ENCODE data around the gene RRAD.
A peak's percentile ranks its signal among the peaks of the same experiment; 100 is the strongest.
"Not testable (repeated sequence)": the region's sequence is repeated elsewhere in the genome, so short reads cannot be mapped to it uniquely, and the experiment has no call there.

RRAD gene

DNA sequence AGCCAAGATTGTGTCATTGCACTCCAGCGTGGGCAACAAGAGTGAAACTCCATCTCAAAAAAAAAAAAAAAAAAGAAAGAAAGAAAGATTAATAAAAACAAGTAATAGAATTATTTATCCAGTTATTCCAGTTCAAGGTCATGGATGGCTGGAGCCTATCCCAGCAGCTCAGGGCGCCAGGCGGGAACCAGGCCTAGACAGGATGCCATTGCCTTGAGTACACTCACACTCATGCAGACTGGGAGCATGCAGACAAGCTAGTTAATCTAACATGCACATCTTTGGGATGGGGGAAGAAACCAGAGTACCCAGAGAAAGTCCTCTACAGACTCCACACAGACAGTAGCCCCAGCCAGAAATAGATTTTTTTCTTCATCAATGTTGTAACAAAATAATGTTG, 27.1 kb downstream of the RRAD start:
- DNase-seq: no peak

DNA sequence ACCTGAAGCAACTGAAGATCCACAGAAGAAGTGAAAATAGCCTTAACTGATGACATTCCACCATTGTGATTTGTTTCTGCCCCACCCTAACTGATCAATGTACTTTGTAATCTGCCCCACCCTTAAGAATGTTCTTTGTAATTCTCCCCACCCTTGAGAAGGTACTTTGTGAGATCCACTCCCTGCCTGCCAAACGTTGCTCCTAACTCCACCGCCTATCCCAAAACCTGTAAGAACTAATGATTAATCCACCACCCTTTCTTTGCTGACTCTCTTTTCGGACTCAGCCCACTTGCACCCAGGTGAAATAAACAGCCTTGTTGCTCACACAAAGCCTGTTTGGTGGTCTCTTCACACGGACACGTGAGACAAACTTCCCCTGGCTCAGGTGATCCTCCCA, 28.7 kb downstream of the RRAD start:
- not testable (repeated sequence) for DNase-seq

DNA sequence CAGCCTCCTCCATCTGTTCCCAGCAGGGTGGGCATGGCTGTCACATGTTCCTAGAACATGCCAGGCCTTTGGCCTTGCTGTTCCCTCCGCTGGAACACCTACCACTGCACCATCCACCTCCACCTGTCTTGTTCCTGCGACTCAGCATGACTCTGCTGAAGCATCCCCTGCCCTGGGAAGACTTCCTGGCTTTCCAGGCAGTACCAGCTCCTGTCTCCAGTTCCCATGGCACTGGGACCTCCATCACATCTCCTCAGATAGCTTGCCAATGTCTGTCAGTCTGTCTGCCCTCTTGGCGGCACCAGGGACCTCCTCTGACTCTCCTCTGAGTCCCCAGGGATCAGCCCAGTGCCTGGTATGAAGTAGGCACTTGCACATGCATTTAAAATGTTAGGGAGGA, 29.3 kb downstream of the RRAD start:
- DNase-seq: no peak

GRCh38 chr16:66895689-66895979, 29.7 kb downstream of the RRAD start:
- DNase-seq: no peak

GRCh38 chr16:66894948-66895688, 30.2 kb downstream of the RRAD start:
- peak; percentile 78 for DNase-seq

- DNase-seq: no peak
Measured at GRCh38 chr16:66894055-66894454, 31.3 kb downstream of the RRAD start.

DNA sequence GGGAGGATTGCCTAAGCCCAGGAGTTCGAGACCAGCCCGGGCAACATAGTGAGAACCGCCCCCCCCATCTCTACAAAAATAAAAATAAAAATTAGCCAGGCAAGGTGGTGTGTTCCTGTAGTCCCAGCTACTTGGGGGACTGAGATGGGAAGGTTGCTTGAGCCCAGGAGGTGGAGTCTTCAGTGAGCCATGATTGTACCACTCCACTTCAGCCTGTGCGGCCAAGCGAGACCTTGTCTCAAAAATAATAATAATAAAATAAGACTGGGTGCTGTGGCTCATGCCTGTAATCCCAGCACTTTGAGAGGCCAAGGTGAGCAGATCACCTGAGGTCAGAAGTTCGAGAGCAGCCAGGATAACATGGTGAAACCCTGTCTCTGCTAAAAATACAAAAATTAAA, 33.5 kb downstream of the RRAD start:
- no peak for DNase-seq

DNA sequence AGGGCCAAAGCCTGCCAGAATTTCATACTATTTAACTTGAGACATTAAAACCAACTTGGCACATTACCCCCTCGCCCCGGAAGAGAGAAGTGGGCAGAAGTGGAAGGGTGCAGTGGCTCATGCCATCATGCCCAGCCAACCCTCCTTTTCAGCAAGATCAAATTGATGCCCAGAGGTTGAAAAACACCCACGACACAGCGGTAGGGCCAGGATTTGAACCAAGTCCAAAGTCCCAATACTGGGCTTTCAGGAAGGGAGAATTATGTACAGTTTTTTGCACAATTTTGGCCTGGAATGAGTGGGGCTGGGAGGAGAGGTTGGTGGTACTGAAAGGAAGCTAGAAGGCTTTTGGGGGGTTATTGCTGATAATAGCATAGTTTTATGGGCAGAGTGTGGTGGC, 34.0 kb downstream of the RRAD start:
- no peak for DNase-seq

GRCh38 chr16:66890799-66891198, 34.5 kb downstream of the RRAD start:
- DNase-seq: no peak

- no peak for DNase-seq
Measured at GRCh38 chr16:66889622-66890021, 35.7 kb downstream of the RRAD start.

DNA sequence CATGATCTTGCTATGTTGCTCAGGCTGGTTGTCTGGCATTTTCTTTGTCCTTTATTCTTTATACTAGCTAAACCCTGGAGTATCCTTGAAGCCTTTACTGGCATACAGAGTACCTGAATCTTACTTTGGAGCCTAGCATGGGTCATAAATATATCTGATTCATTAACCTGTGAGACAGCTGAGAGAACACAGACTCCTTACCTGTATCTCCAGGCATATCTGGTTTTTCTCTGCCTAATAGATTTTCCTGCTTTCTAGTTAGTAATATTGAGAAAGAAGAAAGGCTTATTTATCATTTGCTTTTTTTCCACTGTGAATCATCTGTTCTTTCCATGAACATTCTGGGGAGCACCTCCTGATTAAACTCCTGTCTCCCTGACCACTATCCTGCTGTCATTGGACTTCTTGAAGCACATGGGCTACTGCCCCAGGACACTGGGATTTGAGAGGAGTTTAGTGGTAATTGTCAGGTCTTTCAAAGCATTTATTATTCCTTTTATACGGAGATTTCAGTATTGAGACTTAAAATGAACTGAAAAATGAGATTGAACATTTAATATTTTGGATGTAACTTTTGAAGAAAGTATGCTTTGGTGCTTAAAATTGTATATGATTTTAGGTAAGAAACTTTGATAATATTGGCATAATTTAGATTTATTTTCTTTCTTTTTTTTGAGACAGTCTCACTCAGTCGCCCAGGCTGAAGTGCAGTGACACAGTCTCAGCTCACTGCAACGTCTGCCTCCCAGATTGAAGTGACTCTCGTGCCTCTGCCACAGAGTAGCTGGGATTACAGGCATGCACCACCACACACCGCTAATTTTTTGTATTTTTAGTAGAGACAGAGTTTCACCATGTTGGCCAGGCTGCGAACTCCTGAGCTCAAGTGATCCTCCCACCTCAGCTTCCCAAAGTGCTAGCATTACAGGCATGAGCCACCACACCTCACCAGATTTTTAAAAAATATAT, 36.4 kb downstream of the RRAD start:
- DNase-seq: no peak

- no peak for DNase-seq
Measured at GRCh38 chr16:66886914-66887313, 38.4 kb downstream of the RRAD start.

DNA sequence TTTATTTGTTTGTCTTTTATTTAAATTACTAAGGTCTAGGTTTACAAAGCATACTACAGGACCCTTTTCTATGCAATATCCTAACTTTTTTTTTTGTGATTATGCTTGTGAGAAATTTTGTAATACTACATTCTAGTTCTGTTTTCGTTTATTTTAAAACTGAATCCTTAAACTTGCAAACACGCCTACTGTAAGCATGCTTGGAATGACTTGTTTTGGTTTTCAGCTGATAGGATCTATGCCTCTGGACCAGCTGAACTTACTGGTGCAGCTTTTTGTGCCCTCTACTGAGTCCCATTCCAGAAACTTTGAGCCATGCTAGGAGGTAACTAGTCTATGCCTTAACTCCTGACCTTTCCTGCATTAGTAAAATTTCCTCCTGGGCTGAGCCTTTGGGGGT, 39.0 kb downstream of the RRAD start:
- no peak for DNase-seq

- no peak for DNase-seq
Measured at GRCh38 chr16:66885491-66885890, 39.8 kb downstream of the RRAD start.

GRCh38 chr16:66882702-66883101, 42.6 kb downstream of the RRAD start:
- no peak for DNase-seq

- no peak for DNase-seq
Measured at GRCh38 chr16:66881964-66882508, 43.3 kb downstream of the RRAD start.

DNA sequence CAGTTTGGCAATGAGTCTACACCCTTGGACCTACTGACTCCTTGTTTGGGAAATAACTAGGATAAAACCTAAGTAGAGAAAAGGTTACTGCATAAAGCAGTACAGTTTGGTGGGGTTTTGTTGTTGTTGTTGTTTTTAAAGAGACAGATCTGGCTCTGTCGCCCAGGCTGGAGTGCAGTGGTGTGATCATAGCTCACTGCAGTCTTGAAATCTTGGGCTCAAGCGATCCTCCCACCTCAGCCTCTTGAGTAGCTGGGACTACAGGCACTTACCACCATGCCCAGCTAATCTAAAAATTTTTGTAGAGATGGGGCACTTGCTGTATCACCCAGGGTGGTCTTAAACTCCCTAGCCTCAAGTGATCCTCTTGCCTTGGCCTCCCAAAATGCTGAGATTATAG, 43.8 kb downstream of the RRAD start:
- DNase-seq: no peak

DNA sequence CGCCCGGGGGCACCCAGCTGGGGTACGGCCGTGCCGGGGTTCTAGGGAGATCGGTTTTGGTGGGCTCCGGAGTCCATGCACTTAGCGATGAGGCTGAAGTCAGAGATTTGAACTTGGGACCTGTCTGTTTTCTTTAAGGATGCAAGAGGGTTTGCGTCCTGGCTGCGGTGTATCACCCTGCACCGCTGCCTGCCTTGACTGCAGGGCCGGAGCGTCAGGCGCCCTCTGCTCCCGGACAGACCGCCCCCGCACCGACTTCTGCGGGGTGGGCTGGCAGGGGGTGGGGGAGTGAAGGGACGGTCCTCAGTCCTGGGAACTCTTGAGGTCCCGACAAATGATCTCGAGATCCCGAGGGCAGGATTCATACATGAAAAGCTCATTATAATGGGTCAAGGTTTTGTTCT, 44.3 kb downstream of the RRAD start:
- DNase-seq: no peak

DNA sequence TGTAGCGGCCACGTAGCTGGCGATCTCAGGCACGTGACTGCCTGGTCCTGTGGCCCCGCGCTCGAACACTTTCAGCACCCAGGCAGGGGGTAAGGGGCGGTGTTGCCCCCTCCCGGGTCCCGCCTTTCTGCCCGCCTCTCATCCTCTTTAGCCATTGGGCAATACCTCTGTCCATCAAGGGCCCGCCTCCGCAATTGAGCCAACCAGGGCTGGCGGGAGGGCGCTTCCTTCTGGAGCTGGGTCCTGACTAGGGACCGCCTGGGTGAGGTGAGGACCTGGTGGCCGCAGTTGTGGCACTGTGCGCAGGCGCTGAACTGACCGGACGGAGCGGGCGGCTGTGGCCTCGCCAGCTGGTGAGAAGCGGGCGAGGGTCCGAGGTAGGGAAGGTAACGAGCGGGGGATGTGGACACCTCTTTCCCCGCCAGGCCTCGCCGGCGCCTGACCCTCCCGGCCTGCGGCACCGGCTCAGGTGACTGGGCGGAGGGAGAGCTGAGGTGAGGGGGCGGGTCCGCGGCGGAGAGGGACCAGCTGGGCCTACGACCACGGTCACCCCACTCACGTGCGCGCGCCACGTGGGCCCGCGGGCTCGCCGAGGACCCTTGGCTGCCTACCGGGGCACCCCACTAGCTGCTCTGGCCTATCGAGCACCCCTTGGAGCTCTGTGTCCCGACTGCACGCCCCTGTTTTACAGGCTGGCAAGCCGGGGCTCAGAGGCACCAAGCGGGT, 44.9 kb downstream of the RRAD start, which contains the start of gene PDP2:
PDP2 (plus strand) TSS at position 228 of the 726 bp plus-strand sequence. CDS start 3,770 bp downstream, outside the sequence.
- DNase-seq: peak; percentile 93

DNA sequence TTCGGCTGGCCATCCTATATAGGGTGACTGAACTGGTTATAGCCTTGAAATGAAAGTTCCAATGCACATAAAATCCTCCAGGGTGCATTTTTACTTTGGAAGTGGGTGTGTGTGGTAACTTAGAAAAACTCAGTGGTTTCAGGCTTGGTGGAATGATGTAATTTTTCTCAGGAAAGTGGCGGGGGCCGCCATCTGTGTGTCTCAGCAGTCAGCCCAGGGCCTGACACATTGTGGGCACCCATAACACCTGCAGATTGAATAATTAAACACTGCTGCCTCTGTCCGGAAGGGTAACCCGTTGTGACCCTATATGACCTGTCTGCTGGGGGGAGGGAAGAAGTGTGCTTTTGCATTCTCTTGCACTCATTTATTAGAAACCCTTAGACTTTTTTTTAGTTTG, 47.3 kb downstream of the RRAD start:
- DNase-seq: peak; percentile 60

DNA sequence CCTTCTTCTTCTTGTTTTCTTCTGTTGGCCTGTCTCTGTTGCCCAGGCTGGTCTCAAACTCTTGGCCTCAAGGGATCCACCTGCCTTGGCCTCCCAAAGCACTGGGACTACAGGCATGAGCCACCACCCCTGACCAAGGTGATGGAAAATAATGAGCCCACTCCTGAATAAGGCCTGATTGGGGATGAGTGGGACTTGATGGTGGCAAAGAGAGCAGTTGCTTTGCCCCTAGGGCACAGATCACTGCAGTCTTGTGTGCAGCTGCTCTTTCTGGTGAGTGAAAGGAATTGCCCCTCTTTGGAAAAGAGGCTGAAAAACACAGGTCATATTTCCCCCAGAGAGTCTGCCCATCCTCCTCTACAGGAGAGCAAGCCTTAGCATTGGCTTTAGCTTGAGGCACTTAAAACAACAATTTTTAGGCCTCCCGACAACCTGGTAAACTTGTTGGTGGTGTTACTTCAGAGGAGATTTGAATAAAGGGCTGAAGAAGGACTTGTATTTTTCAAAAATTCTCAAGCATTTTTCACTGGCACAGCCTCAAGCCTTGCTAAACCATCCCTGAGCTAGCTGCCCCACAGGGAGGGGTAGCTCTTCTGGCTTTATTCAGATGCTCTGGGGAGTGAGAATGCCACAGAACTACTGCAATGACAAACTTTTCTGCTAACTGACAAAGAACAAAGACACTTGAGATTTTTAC, 51.1 kb downstream of the RRAD start:
- DNase-seq: no peak

GRCh38 chr16:66873685-66874055, 51.7 kb downstream of the RRAD start:
- no peak for DNase-seq
